Stimulated activated CD8-positive, alpha-beta memory T cell treated with anti-CD3 and anti-CD28 coated beads, Interleukin-2, amount 100 ng/mL, for 1 hour (primary cell): Measurements from ENCODE around the gene ASPRV1.
A peak's percentile ranks its signal among the peaks of the same experiment; 100 is the strongest.

Experiments used
- DNase-seq, 2 donors: peaks; one replicate each; pipeline ENCODE4 v3.0.0-alpha.2; 2020; ENCODE audit warnings: low read depth in 2 of 2

The ASPRV1 gene

DNA sequence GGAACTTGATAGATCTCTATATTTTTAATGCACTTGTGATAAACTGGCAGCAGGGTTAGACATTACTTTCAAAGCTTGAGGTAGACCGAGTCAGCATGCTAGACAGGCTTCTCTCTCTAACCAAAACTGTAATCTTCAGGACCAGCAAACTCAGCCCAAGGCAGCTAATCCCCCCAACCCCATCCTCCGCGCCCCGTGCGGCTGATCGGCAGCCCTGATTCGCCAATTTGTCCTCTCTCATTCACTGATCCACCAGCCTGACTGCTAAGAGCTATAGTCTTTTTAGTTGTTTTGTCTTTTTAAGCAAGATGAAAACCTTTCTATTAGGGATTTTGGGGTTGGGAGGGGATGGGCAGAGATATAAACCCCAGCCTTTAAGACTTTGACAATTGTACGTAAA, 20.7 kb downstream of the ASPRV1 start:
- no peak for DNase-seq

GRCh38 chr2:69939722-69940121, 21.7 kb downstream of the ASPRV1 start:
- DNase-seq, result no peak

DNA sequence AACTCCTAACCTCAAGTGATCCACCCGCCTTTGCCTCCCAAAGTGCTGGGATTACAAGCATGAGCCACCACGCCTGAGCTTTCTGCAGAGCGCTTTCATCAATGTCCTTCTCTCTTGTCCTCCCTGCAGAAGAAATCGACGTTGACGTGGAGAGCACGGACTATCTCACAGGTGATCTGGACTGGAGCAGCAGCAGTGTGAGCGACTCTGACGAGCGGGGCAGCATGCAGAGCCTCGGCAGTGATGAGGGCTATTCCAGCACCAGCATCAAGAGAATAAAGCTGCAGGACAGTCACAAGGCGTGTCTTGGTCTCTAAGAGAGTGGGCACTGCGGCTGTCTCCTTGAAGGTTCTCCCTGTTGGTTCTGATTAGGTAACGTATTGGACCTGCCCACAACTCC, 23.5 kb downstream of the ASPRV1 start:
- DNase-seq, result no peak

GRCh38 chr2:69936906-69937305, 24.5 kb downstream of the ASPRV1 start:
- no peak for DNase-seq

- no peak for DNase-seq
These were observed 26.4 kb downstream of the ASPRV1 start for GRCh38 chr2:69935011-69935410.

DNA sequence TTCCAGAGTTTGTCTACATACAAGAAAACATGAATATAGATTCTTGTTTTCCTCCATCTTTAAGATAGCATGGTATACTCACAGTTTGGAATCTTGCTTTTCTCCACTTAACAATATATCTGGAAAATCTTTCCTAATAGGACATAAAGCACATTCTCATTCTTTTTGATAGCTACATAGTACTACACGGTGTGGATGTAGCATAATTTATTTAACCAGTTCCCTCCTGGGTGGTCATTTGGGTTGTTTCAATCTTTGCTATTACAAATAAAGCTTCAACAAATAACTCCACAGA, 26.9 kb downstream of the ASPRV1 start:
- no peak for DNase-seq

GRCh38 chr2:69933839-69934613, 27.4 kb downstream of the ASPRV1 start:
- no peak for DNase-seq

DNA sequence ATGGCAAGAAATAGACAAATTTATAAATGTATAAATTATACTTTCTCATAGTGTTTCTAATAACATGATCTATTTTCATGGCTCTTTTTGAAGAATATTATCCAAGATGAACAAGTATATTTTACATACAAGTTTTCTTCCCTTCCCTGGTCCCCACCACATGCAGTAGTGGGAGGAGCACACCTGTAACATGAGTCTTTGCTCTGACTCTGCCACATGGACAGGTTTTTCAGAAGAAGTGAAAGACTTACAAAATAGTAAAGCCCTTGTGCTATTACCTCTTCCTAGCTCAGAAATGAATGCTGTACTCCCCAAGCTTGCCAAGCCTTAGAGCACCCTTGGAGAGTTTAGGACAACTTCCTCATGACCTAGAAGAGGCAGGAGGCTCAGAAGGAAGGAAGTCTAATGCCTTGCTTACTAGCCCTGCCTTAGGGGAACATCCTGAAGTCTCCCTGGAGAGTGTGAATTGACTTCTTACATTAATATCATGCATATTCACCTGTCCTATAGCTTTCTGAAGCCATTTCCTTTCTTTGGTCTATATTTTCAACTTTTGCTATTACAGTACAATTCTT, 28.1 kb downstream of the ASPRV1 start:
- no peak for DNase-seq

- no peak for DNase-seq
These were observed 28.9 kb downstream of the ASPRV1 start for GRCh38 chr2:69932596-69932922.

- DNase-seq, result no peak
These were observed 29.4 kb downstream of the ASPRV1 start for GRCh38 chr2:69931832-69932595.

DNA sequence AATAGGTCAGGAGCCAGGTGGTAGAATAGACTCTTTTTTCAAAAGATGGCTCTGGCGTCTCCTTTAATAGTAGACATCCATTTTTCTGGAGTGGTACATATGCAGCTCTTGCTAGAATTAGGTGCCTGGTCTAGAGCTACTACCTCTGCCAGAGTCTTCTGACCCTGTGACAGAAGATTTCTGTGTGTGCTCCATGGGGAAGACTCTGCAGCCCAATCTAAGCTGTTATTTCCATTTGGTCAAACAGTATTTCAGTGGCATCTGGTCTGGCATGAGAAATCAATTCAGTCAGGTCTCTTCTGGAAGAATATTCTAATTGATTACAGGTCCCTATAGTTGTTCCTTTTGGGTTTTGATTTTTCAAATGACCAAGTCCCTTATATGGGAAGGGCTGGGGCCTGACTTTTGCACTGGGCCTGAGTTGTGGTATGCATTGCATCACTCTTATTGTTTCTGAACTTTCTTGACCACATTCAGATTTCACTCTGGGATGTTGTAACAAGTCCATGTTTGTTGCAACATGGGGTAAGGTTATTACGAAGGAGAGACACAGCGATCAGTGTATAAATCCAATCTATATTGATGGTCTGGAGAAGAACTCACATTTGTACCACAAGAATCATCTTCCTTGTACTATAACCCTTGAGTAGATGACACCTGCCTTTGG, 34.4 kb downstream of the ASPRV1 start:
- no peak for DNase-seq

- no peak for DNase-seq
These were observed 38.3 kb downstream of the ASPRV1 start for GRCh38 chr2:69923116-69923515.

DNA sequence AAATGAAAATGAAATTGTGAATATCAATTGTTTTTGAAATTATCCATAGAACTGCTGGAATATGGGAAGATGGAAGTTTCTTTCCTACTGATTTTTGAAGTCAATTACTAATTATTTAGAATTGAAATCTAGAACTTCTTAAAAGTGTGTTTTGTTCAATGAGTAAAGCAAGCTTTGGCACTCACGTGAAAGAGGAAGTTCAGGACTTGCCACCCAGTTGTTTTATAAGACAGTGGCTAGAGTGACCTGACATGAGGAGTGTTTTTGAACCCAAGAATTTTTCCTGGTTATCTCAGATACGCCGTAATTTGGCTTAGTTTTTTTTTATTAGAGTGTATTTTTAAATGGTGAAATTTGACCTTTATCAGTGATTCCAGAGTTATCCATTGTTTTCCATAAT, 43.0 kb downstream of the ASPRV1 start:
- DNase-seq, result no peak

DNA sequence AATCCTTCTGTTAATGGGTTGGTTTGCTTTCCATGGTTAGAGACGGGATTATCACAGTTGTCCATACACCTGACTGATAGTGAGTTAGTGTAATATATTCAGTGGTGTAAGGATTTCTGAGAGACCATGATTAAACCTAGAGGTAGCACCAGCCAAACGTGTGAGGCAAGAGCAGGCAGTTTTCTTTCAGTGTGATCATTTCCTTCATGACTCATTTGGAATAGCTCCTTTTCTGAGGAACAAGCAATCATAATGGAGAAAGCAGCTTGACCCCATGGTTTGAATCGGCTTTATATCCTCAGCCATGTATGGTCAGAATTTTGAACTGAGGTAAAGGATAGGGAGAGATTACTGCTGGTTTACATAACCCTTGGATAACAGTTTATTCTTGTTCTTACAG, 43.6 kb downstream of the ASPRV1 start:
- no peak for DNase-seq

DNA sequence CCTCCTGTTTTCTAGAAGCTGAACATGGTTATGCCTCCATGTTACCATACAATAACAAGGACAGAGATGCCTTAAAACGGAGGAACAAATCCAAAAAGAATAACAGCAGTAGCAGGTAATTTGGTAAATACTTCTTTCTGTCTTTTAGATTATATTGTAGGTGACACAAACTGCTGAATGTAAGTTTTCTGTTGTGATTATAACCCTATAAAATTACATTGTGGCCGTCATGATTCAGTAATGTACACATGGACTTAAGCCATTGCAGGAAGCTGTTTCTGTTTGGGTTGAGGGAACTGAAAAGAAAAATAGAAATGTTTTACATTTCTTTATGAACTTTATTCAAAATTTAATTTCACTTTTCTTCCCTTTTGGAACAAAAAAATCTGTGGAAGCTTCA, 45.3 kb downstream of the ASPRV1 start:
- no peak for DNase-seq

DNA sequence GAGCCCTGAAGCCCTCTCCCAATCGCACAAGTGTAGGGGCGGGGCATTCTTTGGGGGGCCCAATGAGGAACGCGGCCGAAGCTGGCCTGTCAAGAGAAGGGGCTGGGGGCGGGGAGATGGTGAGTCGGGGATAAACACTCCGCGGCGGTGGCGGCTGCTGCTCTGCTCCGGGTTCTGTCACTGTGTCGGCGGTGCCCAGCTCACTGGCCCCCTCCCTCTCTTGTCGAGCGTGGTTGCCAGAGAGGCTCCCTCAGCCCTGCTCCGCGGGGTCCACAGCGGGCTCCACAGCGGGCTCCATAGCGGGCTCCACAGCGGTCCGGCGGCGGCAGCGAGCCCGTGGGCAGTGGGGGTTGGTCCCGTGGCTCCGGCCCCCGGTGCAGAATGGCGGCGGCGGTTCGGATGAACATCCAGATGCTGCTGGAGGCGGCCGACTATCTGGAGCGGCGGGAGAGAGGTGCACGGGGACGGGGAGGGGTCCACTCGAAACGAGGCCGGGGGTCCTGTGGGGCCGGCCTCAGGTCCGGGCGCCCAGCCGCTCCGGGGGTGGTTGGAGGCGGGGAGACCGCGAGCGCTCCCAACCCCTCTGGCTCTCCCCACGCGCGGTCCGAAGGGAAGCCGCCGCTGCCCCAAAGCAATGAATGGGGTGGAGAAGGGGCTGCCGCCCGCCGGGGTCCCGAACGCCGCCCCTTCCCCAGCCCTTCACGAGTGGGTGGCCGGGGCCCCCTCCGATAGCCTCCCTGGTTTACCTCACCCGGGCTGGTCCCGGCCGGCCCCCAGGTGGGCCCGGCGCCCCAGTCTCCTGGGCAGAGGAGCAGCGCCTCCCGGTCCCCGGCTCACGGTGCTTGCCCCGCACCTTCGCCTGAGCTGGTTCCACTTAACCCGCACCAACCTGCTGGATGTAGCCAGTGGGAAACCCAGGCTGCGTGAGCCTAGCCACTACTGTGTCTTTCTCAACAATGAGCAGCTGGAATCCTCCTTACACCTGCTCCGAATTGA, 46.2 kb downstream of the ASPRV1 start, which contains the start of gene MXD1:
MXD1 (plus strand) TSS at position 160 of the 996 bp plus-strand sequence; CDS start at position 382, 222 bp downstream.
- peak; percentile 99 to 100 for DNase-seq

DNA sequence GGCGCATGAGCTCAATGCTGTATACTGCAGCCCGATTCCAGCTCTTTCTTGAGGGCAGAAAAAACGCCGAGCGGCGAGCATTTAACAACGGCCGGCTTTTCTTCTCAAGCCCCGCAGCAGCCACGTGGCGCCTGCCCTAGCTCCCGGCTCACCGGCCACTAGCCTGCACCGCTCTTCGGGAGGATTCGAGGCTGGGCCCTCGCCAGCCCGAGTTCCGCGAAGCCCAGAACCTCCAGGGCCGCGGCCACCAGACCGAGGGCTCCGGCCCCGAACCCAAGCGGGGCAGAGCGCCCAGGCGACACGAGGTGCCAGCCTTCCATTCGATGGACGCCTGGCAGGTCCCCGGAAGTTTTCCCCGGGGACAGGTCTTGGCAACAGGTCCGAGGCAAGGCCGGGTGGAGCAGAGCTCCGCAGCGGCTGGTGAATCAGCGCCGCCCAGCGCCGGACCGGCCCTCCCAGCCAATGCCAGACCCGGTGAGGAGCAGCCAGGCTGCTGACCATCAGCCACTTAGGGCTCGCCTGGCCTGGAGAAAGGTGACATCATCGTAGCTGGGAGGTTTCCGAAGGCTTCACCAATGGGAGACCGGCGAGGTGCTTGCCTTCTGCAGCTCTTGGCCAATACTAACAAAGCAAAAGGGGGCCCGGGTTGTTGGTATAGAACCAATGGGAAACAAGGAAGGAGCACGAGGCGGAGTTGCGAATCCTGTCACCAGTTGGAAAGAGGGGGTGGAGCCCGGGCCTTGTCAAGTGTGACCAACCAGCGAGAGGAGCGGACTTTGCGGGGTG, 47.1 kb downstream of the ASPRV1 start:
- DNase-seq, result no peak

DNA sequence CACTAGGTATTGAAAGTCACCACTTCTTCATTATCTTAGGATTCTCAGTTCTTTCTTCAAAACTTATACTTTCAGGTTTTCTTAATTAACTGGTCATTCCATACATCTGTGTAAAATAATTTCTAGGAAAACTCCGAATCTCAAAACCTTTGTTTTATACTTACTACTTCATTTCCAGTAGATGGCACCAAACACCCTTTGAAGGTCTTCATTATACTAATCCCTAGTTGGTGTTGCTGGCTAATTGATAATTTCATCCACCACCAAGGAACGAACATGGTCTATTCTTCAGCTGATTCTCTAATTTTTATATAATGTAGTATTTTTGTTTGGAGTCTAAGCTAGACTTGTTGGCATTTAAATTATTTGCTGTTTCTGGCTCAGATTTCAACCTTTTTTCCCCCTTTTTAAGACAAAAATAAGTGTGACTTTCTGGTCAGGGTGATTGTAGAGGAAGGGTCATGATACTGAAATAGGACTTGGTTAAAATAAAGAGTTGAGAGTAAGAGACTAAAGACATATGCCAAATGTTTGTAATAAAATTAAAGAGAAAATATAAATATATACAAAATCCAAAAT, 49.4 kb downstream of the ASPRV1 start:
- DNase-seq, result no peak
